HG03442 (cell line): Measurements from ENCODE around the gene KIF13A.
"Not testable (repeated sequence)": the region's sequence is repeated elsewhere in the genome, so short reads cannot be mapped to it uniquely, and the experiment has no call there.

ENCODE experiments used
- ATAC-seq: cut with Tn5 transposase; IDR thresholded peaks from one replicate; pipeline ENCODE4 v1.9.1; 2021; ENCODE audit warnings: mild to moderate bottlenecking, moderate library complexity; ENCODE audit not compliant: unreplicated experiment

KIF13A gene

DNA sequence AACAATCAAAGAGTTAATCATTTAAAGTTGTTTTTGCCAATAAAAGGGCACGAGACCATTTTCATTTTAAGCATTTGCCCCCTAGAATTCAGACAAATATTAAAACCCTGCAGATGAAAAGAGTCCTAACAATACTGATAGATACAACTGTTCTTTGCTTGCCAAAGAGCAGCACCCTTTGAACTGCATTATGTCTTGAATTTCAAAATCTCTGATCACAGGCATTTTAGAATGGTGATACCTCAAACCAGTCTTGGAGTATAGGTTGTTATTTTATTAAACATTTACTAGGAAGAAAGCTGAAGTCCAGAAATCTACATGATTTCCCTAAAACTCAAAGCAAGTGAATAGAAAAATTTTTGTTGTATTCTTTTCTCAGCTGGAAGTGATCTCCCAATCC, 108.7 kb downstream of the KIF13A start:
- no peak for ATAC-seq

GRCh38 chr6:17877895-17878440, 109.5 kb downstream of the KIF13A start:
- no peak for ATAC-seq

- ATAC-seq, result no peak
Observed at GRCh38 chr6:17877196-17877894, 110.1 kb downstream of the KIF13A start.

GRCh38 chr6:17874753-17875152, 112.7 kb downstream of the KIF13A start:
- ATAC-seq, result no peak

- ATAC-seq, result no peak
Observed at GRCh38 chr6:17872908-17873307, 114.5 kb downstream of the KIF13A start.

- ATAC-seq, result no peak
Observed at GRCh38 chr6:17871836-17872235, 115.6 kb downstream of the KIF13A start.

DNA sequence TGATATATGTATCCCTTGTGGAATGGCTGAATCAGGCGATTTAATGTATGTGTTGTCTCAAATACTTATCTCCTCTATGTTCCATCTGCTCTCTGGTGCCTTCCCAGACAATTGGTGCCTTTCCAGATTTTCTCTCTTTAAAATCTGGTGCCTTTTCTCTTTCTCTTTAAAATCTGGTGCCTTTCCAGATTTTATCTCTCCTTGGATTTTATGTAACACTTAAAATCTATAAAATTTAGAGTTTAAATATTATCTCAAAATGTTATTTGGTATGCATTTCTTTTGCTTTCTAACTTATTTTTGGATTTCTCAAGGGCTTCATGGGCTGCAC, 116.3 kb downstream of the KIF13A start:
- no peak for ATAC-seq

- no peak for ATAC-seq
Observed at GRCh38 chr6:17870300-17871188, 116.9 kb downstream of the KIF13A start.

DNA sequence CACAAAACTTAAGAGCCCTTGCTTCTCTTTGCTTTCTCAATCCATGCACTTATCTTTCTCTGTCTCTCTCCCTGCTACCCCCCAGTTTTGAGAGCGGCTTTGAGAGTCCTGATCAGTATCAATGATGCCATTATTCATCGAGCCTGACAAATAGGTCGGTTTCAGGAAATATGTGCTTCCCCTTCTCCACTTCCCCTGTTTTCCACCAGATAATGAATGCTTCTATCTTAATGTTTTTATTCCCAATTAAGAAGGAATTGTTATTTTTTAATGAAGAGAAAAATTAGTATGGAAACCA, 117.7 kb downstream of the KIF13A start:
- ATAC-seq, result no peak

DNA sequence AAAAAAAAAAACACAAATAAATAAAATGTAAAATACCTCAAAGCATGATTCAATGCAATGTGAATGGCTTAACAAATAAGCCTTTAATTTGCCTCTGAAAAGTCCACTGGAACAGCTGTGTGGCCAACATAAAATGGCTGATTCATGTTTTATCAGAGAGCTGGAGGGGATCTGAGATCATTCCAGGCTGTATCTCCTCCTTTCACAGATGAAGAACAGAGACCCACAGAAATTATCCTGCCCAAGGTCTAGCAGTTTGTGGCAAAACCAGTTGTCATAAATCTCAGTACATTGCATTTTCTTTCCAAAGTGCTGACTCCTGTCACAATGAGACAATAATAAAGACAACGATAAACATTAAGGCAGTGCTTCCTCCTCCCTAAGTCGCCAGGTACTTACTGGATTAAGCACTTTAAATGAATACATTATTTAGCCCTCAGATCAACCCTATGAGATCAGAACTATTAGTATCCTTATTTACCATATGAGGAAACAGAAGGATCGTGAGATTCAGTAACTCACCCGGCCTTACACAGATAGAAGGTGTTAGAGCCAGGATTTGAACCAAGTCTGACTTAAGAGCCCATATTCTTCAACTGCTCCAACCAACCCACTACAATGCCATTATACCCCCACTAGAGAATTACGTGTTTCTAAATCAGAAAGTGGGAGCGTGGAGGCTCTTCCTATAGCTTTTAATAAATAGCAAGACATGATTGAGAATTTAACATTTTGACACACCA, 118.3 kb downstream of the KIF13A start:
- ATAC-seq, result no peak

- ATAC-seq, result no peak
Observed at GRCh38 chr6:17867880-17868279, 119.6 kb downstream of the KIF13A start.

DNA sequence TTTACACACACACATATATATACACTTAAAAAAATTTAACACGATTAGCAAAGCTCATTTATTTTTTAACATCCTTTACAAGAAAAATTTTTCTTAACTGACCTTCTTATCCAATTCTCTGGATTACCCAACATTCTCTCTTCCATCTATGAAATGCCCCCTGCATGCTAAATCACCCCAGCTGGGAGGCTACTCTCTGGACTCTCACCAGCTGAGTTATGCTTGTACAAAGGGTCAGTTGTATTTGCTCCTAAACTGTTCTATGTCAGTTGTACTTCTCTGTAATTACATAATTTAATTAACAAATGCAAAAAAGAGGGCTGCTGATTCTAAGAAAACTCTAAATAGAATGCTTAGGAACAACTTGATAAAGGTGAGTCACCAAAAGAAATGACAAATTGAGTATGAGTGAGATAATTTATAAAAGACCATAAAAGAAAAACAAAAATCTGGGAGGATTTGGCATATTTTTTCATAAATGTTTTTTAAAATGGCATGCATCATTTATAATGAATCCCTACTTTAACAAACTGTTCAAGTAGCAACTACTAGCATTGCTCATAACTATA, 120.5 kb downstream of the KIF13A start:
- ATAC-seq, result no peak

DNA sequence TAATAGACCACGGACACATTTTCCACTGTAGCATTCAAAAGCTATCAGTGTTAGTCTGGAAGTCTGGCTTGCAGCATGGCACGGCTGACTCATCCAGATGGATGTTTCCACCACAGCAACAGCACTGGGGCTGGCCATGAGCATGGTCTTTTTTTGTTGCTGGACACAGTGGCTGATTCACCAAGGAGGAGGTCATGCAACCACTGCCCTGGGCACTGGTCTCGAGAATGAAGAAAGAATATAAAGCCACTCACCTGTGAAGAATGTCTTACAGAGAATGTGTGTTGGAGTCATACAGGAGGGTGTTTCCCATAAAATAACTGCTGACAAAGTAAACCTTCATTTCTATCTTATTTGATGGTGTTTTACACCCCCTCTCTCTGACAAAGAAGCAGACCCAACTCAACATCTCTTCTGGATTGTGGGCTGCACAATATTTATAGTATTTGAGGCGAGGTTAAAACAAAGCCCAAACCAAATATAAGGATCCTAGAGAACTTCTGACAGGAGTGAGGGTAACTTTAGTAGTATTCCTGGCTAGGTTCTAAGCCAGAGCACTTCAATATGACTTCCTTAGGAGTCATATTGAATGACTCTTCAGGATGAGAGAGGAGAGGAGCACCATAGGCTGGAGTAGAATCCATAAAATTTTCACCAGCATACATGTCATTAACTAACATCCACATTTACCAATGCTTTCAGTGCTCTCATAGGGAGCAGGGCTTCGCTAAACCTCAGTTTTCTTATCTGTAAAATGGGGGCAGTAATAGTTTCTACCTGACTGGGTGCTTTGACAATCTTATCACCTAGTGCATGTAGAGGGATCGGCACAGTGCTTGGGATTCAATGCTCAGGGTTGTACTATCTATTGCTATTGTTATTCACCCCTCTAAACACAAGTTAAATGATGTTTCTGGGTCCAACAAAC, 121.4 kb downstream of the KIF13A start:
- no peak for ATAC-seq

DNA sequence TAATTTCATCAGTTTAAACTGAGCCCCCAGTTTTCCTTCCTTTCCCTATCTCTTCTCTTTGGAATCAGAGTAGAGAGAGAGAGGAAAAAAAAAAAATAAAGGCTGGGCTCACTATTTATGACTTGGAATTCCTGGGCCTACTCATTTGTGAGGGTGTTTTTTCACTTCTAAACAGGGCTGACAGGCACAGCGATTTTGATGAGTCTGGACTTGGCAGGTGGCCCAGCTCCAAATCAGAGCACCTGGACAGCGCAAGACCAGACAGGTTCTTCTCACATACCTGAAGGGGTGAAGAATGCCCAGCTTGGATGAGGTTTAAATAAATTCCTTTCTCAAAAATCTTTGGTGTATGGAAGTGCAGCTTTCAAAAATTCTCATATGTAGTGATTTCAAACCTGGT, 122.2 kb downstream of the KIF13A start:
- ATAC-seq, result no peak

DNA sequence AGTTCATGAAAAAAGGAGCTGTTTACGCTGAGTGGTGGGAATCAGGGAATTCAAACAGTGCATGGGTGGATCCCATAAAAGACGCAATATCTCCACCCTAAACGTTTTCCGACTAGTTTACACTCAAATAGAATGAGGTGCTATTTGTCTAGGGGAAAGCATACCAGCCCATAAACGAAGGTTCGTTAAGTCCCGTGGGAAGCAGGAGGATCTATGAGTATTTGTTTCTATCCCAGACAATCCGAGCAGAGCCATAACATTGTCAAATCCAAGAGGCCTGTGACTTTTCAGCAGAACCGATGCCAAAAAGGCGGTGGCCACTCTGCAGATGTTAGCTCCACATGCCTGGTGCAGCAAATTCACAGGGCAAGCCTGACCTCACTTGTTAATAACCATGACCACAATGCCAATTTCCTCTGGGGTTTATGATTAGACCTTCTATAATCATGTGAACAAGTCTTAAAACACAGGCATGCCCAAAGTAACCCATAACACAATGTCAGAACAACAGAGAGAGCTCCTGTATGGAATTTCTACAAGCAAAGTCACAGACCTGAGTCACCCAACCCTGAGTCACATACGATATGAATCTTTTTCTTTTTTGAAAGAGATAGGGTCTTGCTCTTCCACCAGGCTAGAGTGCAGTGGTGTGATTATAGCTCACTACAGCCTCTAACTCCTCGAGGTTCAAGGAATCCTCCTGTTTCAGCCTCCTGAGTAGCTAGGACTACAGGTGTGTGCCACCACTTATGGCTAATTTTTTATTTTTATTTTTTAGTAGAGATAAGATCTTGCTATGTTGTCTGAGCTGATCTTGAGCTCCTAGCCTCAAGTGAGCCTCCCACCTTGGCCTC, 123.3 kb downstream of the KIF13A start:
- ATAC-seq, result no peak

- no peak for ATAC-seq
Observed at GRCh38 chr6:17861361-17861760, 126.1 kb downstream of the KIF13A start.

- ATAC-seq, result no peak
Observed at GRCh38 chr6:17859846-17860245, 127.6 kb downstream of the KIF13A start.

- ATAC-seq, result no peak
Observed at GRCh38 chr6:17858584-17858983, 128.9 kb downstream of the KIF13A start.

DNA sequence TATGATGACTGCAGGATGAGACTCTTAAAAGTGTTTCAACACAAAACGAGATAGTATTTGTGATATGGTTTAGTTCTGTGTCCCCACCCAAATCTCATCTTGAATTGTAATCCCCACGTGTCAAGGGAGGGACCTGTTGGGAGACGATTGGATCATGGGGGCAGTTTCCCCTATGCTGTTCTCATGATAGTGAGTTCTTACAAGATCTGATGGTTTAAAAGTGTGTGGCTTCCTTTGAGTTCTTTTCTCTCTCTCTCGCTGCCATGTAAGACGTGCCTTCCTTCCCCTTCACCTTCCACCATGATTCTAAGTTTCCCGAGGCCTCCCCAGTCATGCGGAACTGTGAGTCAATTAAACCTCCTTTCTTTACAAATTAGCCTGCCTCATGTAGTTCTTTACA, 130.2 kb downstream of the KIF13A start:
- ATAC-seq, result not testable (repeated sequence)
